Endothelial cell of umbilical vein (primary cell): ENCODE data around the gene ZNF581. TPM values are rescaled to one million over a fixed set of nuclear protein-coding genes. Genes with fewer than 3 reads are reported as not detected.

Source experiments
- BruUV-seq: library from RNA; stranded (reverse); fragments of 400-500 nt; replicated peaks from 2 replicates; lab custom pipeline; 2021; lab: Mats Ljungman, UMichigan
- CTCF ChIA-PET: fragments of 300-600, 350-600 bp; sonication (Branson Sonifier 250); formaldehyde crosslinking; loops from one replicate; lab custom pipeline; 2021; ENCODE audit warnings: antibody characterized with exemption, inconsistent platforms; lab: Charles Lee
- POLR2A ChIA-PET: fragments of 300-600, 350-600 bp; sonication (Branson Sonifier 250); formaldehyde crosslinking; loops from one replicate; lab custom pipeline; 2021; ENCODE audit warnings: antibody characterized with exemption, inconsistent platforms; lab: Charles Lee
- DNase-seq: peaks from one replicate; pipeline ENCODE4 v3.0.0-alpha.2; 2011; ENCODE audit warnings: low read depth, low spot score
- FAIRE-seq: peaks from 2 replicates; lab custom pipeline; 2011; peaks lifted over from hg19 to GRCh38; lab: Jason Lieb, UNC
- H2AFZ ChIP-seq: 2 replicates; pipeline ENCODE4 v1.6.0; 2012; ENCODE audit warnings: low read depth, low read length, control low read depth, inconsistent platforms
- H3K27ac ChIP-seq: 2 replicates; pipeline ENCODE4 v1.5.1; 2011; ENCODE audit warnings: low read depth, mild to moderate bottlenecking, control low read depth, low read length, moderate library complexity; ENCODE audit not compliant: insufficient read depth
- H3K27me3 ChIP-seq, 2 experiments: 2 replicates each; pipeline versions ENCODE4 v1.6.0 to v1.6.1; 2011; ENCODE audit warnings: low read length in 2 of 2, mixed read lengths in 1 of 2; ENCODE audit not compliant: control insufficient read depth in 2 of 2, insufficient read depth in 2 of 2
- H3K36me3 ChIP-seq, 2 experiments: 2 replicates in 1 of 2; 3 replicates in 1 of 2; pipeline ENCODE4 v1.5.1; 2011; ENCODE audit warnings: low read length in 2 of 2, mild to moderate bottlenecking in 1 of 2, moderate library complexity in 1 of 2; ENCODE audit not compliant: control insufficient read depth in 2 of 2, insufficient read depth in 2 of 2; ENCODE audit errors: extremely low read depth in 1 of 2
- H3K4me1 ChIP-seq: 3 replicates; pipeline ENCODE4 v1.5.1; 2011; ENCODE audit warnings: mild to moderate bottlenecking, low read length; ENCODE audit not compliant: control insufficient read depth, insufficient read depth; ENCODE audit errors: extremely low read depth
- H3K4me2 ChIP-seq: 2 replicates; pipeline ENCODE4 v1.6.1; 2011; ENCODE audit warnings: low read length, control low read depth, mixed read lengths; ENCODE audit not compliant: insufficient read depth
- H3K4me3 ChIP-seq, 3 experiments: fragments of 200-600 bp in 1 of 3; sonication (generic), shearing (Covaris generic) in 1 of 3; replicated peaks in 1 of 3; 2 replicates each; pipeline ENCODE4 v1.5.1; 2011 to 2016; ENCODE audit warnings: control low read depth in 3 of 3, low read length in 3 of 3, mild to moderate bottlenecking in 2 of 3, inconsistent platforms in 1 of 3, low read depth in 1 of 3, moderate library complexity in 1 of 3; ENCODE audit not compliant: insufficient read depth in 1 of 3
- H3K79me2 ChIP-seq: 2 replicates; pipeline ENCODE4 v1.6.0; 2012; ENCODE audit warnings: low read length, inconsistent platforms; ENCODE audit not compliant: control insufficient read depth, insufficient read depth
- H3K9ac ChIP-seq: replicated peaks from 2 replicates; pipeline ENCODE3; 2011; ENCODE audit warnings: low read length, control low read depth; ENCODE audit not compliant: insufficient read depth; ENCODE audit errors: extremely low read depth
- H3K9me1 ChIP-seq: replicated peaks from 3 replicates; pipeline ENCODE4 v1.6.0; 2011; ENCODE audit warnings: mild to moderate bottlenecking, low read length; ENCODE audit not compliant: control insufficient read depth, insufficient read depth; ENCODE audit errors: extremely low read depth
- H3K9me3 ChIP-seq: replicated peaks from 2 replicates; pipeline ENCODE4 v1.5.1; 2012; ENCODE audit warnings: low read length, inconsistent platforms; ENCODE audit not compliant: control insufficient read depth, insufficient read depth
- H4K20me1 ChIP-seq: replicated peaks from 2 replicates; pipeline ENCODE3; 2011; ENCODE audit warnings: mild to moderate bottlenecking, low read length; ENCODE audit not compliant: control insufficient read depth, insufficient read depth; ENCODE audit errors: extremely low read depth
- EZH2 ChIP-seq: IDR thresholded peaks from 2 replicates; pipeline ENCODE4 v1.6.1; 2012; ENCODE audit warnings: borderline replicate concordance, low read depth, mild to moderate bottlenecking, moderate library complexity, low read length, inconsistent platforms; ENCODE audit not compliant: severe bottlenecking
- FOS ChIP-seq: IDR thresholded peaks from 2 replicates; pipeline ENCODE4 v1.6.1; 2011; ENCODE audit warnings: mild to moderate bottlenecking, low read length, moderate library complexity, borderline replicate concordance; ENCODE audit not compliant: insufficient read depth
- GATA2 ChIP-seq: IDR thresholded peaks from 2 replicates; pipeline ENCODE4 v1.7.0; 2011; ENCODE audit warnings: low read depth, mild to moderate bottlenecking, moderate library complexity, mixed read lengths, low read length; ENCODE audit not compliant: insufficient read length, insufficient read depth
- JUN ChIP-seq: IDR thresholded peaks from 2 replicates; pipeline ENCODE4 v1.6.1; 2011; ENCODE audit warnings: borderline replicate concordance, low read depth; ENCODE audit not compliant: insufficient read length, insufficient read depth
- MYC ChIP-seq: IDR thresholded peaks from one replicate; pipeline ENCODE4 v1.6.1; 2011; ENCODE audit warnings: mild to moderate bottlenecking, low read depth, low read length
- POLR2A ChIP-seq: IDR thresholded peaks from 2 replicates; pipeline ENCODE4 v1.6.1; 2012; ENCODE audit warnings: low read depth, mild to moderate bottlenecking, control low read depth, low read length
- POLR2AphosphoS5 ChIP-seq: IDR thresholded peaks from 2 replicates; pipeline ENCODE4 v1.6.1; 2012; ENCODE audit warnings: low read depth, mild to moderate bottlenecking, control low read depth, low read length, moderate library complexity; ENCODE audit not compliant: insufficient read depth
- dilution Hi-C: fragments of 300-500 bp; cut with MboI; formaldehyde crosslinking; loops from one replicate; pipeline ENCODE4 v1.15.0; 2019; ENCODE audit warnings: low sequenced_read_pairs; ENCODE audit not compliant: extremely low pct_ligation_motif_present
- intact Hi-C: fragments of 100-400 bp; cut with micrococcal nuclease; formaldehyde crosslinking; loops from one replicate; pipeline ENCODE4 v1.10.0; 2022
- polyA plus RNA-seq, 4 experiments: library from polyadenylated mRNA; depleted of rRNA in 3 of 4; stranded (reverse) in 3 of 4; unstranded in 1 of 4; fragments of >200 nt; gene quantifications; 2 replicates each; pipeline versions ENCODE4 v1.2.1 to v1.2.3, GENCODE V29; 2011 to 2012; ENCODE audit warnings: missing spikeins in 1 of 4
- total RNA-seq: library from RNA; stranded (reverse); gene quantifications from 2 replicates; pipeline ENCODE4 v1.2.3, GENCODE V29; 2021
- TF ChIP-seq, protein P1 (sequence below), 2 donors: IDR thresholded peaks; 1 replicate in 1 of 2; 2 replicates in 1 of 2; pipeline ENCODE4 v1.5.1; 2011; ENCODE audit warnings: low read length in 2 of 2, mild to moderate bottlenecking in 2 of 2, moderate library complexity in 2 of 2, control low read depth in 1 of 2, inconsistent platforms in 1 of 2, low read depth in 1 of 2; ENCODE audit not compliant: insufficient read depth in 1 of 2; ENCODE audit errors: extremely low read depth in 1 of 2
- TF ChIP-seq, protein P2 (sequence below): IDR thresholded peaks from 2 replicates; pipeline ENCODE4 v1.6.1; 2011; ENCODE audit not compliant: insufficient read depth, insufficient read length

Gene ZNF581
- total and polyA plus RNA-seq, 2 donors (not counting 3 experiments of a cell fraction or from before 2014, with no cell fraction given) = 31.4 to 32.3 TPM

DNA sequence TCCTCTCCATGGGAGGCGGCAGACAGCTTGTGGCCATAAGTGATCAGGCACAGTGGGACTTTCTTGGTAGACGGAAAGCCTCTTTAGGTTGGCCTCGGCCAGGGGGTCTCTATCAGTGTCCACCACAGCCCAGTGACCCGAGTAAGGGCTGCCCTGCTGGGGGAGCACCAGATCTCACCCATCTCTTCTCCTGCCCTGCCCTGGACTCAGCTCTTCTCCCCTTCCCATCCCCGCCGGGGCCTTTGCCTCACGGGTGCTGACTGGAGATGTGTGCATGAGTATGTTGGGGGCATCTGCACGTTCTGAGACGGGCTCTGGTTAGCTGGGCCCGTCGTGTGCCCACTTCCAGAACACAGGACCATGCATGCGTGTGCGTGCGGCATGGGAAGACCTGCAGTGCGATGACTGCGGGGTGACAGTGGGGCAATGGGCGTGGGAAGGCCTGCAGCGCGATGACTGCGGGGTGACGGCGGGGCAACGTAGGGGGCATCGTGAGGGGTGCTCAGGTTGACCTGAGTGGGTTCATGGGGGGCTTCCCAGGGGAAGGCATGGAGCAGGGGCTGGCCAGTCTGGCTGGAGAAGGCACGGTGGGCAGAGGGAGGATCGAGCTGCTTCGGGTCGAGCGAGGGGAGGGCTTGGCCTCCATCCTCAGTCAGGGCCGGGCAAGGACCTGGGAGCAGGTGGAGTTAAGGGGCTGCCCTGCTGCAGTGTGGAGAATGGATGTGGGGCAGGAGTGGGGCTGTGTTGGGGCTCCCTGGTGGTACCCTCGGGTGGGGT is 47.5 kb downstream of the ZNF581 start:
- no peak overlapping the region for H3K4me2 ChIP-seq
- H3K9ac ChIP-seq = no peak overlapping the region
- TF ChIP-seq POLR2AphosphoS5 (no peak), JUN (no peak), POLR2A (no peak), MYC (no peak), FOS (no peak), GATA2 (no peak), EZH2 (no peak)
- TF ChIP-seq, protein P1, sequence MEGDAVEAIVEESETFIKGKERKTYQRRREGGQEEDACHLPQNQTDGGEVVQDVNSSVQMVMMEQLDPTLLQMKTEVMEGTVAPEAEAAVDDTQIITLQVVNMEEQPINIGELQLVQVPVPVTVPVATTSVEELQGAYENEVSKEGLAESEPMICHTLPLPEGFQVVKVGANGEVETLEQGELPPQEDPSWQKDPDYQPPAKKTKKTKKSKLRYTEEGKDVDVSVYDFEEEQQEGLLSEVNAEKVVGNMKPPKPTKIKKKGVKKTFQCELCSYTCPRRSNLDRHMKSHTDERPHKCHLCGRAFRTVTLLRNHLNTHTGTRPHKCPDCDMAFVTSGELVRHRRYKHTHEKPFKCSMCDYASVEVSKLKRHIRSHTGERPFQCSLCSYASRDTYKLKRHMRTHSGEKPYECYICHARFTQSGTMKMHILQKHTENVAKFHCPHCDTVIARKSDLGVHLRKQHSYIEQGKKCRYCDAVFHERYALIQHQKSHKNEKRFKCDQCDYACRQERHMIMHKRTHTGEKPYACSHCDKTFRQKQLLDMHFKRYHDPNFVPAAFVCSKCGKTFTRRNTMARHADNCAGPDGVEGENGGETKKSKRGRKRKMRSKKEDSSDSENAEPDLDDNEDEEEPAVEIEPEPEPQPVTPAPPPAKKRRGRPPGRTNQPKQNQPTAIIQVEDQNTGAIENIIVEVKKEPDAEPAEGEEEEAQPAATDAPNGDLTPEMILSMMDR (IDR thresholded peaks at IDR 0.05; ENCODE audit: extremely low read depth in 1 of 2, insufficient read depth in 1 of 2, low read depth in 1 of 2, low read length in 2 of 2) = no peak
- TF ChIP-seq, protein P2, sequence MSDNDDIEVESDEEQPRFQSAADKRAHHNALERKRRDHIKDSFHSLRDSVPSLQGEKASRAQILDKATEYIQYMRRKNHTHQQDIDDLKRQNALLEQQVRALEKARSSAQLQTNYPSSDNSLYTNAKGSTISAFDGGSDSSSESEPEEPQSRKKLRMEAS = no peak
- no peaks in the 10 kb centered on the region for H3K4me1 ChIP-seq
- dilution Hi-C loops (no loop called here), intact Hi-C loops (no loop called here)
- H4K20me1 ChIP-seq = no peaks in the 10 kb centered on the region
- BruUV-seq = no TSS peak
- peaks cover 4 to 57% of the 10 kb centered on the region in 2 experiments for H3K36me3 ChIP-seq
- no peak for DNase-seq
- H3K27ac ChIP-seq = no peak overlapping the region
- peaks cover 10% of the 10 kb centered on the region for H3K79me2 ChIP-seq
- H3K9me1 ChIP-seq = no peaks in the 10 kb centered on the region
- H3K27me3 ChIP-seq = no peaks in the 10 kb centered on the region
- POLR2A ChIA-PET = no interaction called here
- H3K4me3 ChIP-seq = no peak overlapping the region
- no peak for FAIRE-seq
- H3K9me3 ChIP-seq = no peaks in the 10 kb centered on the region
- H2AFZ ChIP-seq = no peak overlapping the region
- CTCF ChIA-PET = interaction anchor here (0.6 kb wide), 1 partner anchor 753 kb away, joined by 4 read pairs; no protein-coding TSS in a partner anchor
